IMR-90 (cell line): Measurements from ENCODE around the gene ABR. TPM values are rescaled to one million over a fixed set of nuclear protein-coding genes. Genes with fewer than 3 reads are reported as not detected.

Experiments
- ATAC-seq: fragments of 200-7000 bp; cut with Tn5 transposase; 2 replicates; pipeline ENCODE4 v1.9.1; 2020; ENCODE audit warnings: low read depth, mild to moderate bottlenecking, moderate library complexity
- BruUV-seq: library from RNA; stranded (reverse); fragments of 400-500 nt; replicated peaks from 2 replicates; lab custom pipeline; 2021; lab: Mats Ljungman, UMichigan
- CTCF ChIA-PET: fragments of 300-600 bp; formaldehyde crosslinking; extraction: SDS; loops from one replicate; lab custom pipeline; 2021; ENCODE audit warnings: antibody characterized with exemption; lab: Yijun Ruan, JAX
- POLR2A ChIA-PET: fragments of 300-600 bp; sonication (Branson Sonifier 250); formaldehyde crosslinking; loops from one replicate; lab custom pipeline; 2022; ENCODE audit warnings: antibody characterized with exemption; ENCODE audit not compliant: unreplicated experiment; lab: Charles Lee
- DNase-seq: peaks from one replicate; pipeline ENCODE4 v3.0.0; 2013
- H2AFZ ChIP-seq: replicated peaks from 2 replicates; pipeline ENCODE3; 2013; ENCODE audit warnings: low read length, mild to moderate bottlenecking; ENCODE audit not compliant: poor library complexity
- H2AK5ac ChIP-seq: 2 replicates; pipeline ENCODE4 v1.6.1; 2013; ENCODE audit warnings: low read depth, low read length, inconsistent platforms
- H2AK9ac ChIP-seq: replicated peaks from 2 replicates; pipeline ENCODE3; 2013; ENCODE audit warnings: mild to moderate bottlenecking, low read depth, low read length, moderate library complexity; ENCODE audit not compliant: poor library complexity
- H2BK120ac ChIP-seq: 2 replicates; pipeline ENCODE4 v1.6.1; 2013; ENCODE audit warnings: low read depth, low read length, inconsistent platforms
- H2BK15ac ChIP-seq: 3 replicates; pipeline ENCODE4 v1.6.1; 2013; ENCODE audit warnings: low read depth, low read length, inconsistent platforms
- H2BK20ac ChIP-seq: 2 replicates; pipeline ENCODE4 v1.6.1; 2013; ENCODE audit warnings: low read depth, mild to moderate bottlenecking, inconsistent platforms, low read length, moderate library complexity
- H2BK5ac ChIP-seq: 2 replicates; pipeline ENCODE4 v1.6.1; 2013; ENCODE audit warnings: mild to moderate bottlenecking, low read depth, low read length, inconsistent platforms; ENCODE audit not compliant: poor library complexity, severe bottlenecking
- H3K14ac ChIP-seq: replicated peaks from 2 replicates; pipeline ENCODE4 v1.6.1; 2013; ENCODE audit warnings: low read depth, low read length, inconsistent platforms
- H3K18ac ChIP-seq: 2 replicates; pipeline ENCODE4 v1.6.1; 2013; ENCODE audit warnings: low read depth, low read length, control low read depth
- H3K23ac ChIP-seq: 2 replicates; pipeline ENCODE4 v1.6.1; 2013; ENCODE audit warnings: low read depth, low read length, inconsistent platforms
- H3K27ac ChIP-seq: 2 replicates; pipeline ENCODE4 v1.5.1; 2013; ENCODE audit warnings: mild to moderate bottlenecking, control low read depth, low read length; ENCODE audit not compliant: insufficient read depth
- H3K27me3 ChIP-seq: 2 replicates; pipeline ENCODE4 v1.6.1; 2013; ENCODE audit warnings: low read length; ENCODE audit not compliant: control insufficient read depth, insufficient read depth
- H3K36me3 ChIP-seq: 2 replicates; pipeline ENCODE4 v1.6.1; 2013; ENCODE audit warnings: low read length, mixed read lengths; ENCODE audit not compliant: control insufficient read depth, insufficient read depth
- H3K4ac ChIP-seq: 2 replicates; pipeline ENCODE4 v1.6.1; 2013; ENCODE audit warnings: low read depth, low read length, inconsistent platforms
- H3K4me1 ChIP-seq: 2 replicates; pipeline ENCODE4 v1.6.1; 2013; ENCODE audit warnings: low read length, mixed read lengths; ENCODE audit not compliant: control insufficient read depth, insufficient read depth
- H3K4me2 ChIP-seq: 2 replicates; pipeline ENCODE4 v1.6.1; 2013; ENCODE audit warnings: low read depth, mild to moderate bottlenecking, control low read depth, low read length, moderate library complexity
- H3K4me3 ChIP-seq: 2 replicates; pipeline ENCODE4 v1.5.1; 2013; ENCODE audit warnings: low read depth, mild to moderate bottlenecking, control low read depth, low read length, moderate library complexity; ENCODE audit not compliant: insufficient read depth
- H3K56ac ChIP-seq: 2 replicates; pipeline ENCODE4 v1.6.1; 2013; ENCODE audit warnings: low read length, inconsistent platforms; ENCODE audit not compliant: insufficient read depth; ENCODE audit errors: extremely low read depth
- H3K79me1 ChIP-seq, 2 experiments: 2 replicates each; pipeline ENCODE4 v1.6.1; 2013; ENCODE audit warnings: low read length in 2 of 2, inconsistent platforms in 1 of 2, low read depth in 1 of 2
- H3K9ac ChIP-seq: 2 replicates; pipeline ENCODE4 v1.6.1; 2013; ENCODE audit warnings: low read depth, low read length, control low read depth
- H3K9me1 ChIP-seq: 2 replicates; pipeline ENCODE4 v1.6.1; 2013; ENCODE audit warnings: low read length, inconsistent platforms; ENCODE audit not compliant: insufficient read depth
- H3K9me3 ChIP-seq: 2 replicates; pipeline ENCODE4 v1.6.1; 2013; ENCODE audit warnings: low read length; ENCODE audit not compliant: control insufficient read depth, insufficient read depth
- H4K20me1 ChIP-seq: 2 replicates; pipeline ENCODE4 v1.6.1; 2013; ENCODE audit warnings: low read length, inconsistent platforms; ENCODE audit not compliant: insufficient read depth
- H4K5ac ChIP-seq: 2 replicates; pipeline ENCODE4 v1.6.1; 2013; ENCODE audit warnings: mild to moderate bottlenecking, low read depth, low read length, control low read depth
- H4K8ac ChIP-seq, 2 experiments: 2 replicates each; pipeline ENCODE4 v1.6.1; 2013; ENCODE audit warnings: low read depth in 2 of 2, low read length in 2 of 2, control low read depth in 1 of 2, inconsistent platforms in 1 of 2
- H4K91ac ChIP-seq: 2 replicates; pipeline ENCODE4 v1.6.1; 2013; ENCODE audit warnings: low read depth, low read length, inconsistent platforms; ENCODE audit not compliant: insufficient read depth
- RAD21 ChIP-seq: IDR thresholded peaks from 2 replicates; pipeline ENCODE4 v1.6.1; 2012; ENCODE audit warnings: low read length, improper control_type of control experiment
- WGBS, 2 experiments: methylation state at CpG; one replicate each; pipeline versions ENCODE4 v1.1.5 to v1.1.7; 2013; ENCODE audit warnings: missing lambda C conversion rate in 2 of 2; ENCODE audit not compliant: insufficient read length in 1 of 2; ENCODE audit errors: extremely low coverage in 2 of 2; 5-methylcytosine and 5-hydroxymethylcytosine counted together
- dilution Hi-C: fragments of 300-500 bp; cut with HindIII; formaldehyde crosslinking; loops from one replicate; pipeline ENCODE4 v1.14.3; 2018; ENCODE audit warnings: low sequenced_read_pairs; ENCODE audit not compliant: unreplicated experiment
- in situ Hi-C: fragments of 300-500 bp; cut with MboI; formaldehyde crosslinking; loops from 3 replicates; pipeline ENCODE4 v1.14.3; 2019; ENCODE audit warnings: low sequenced_read_pairs, inconsistent platforms, mixed read lengths
- intact Hi-C: fragments of 100-400 bp; cut with micrococcal nuclease; formaldehyde crosslinking; loops from 2 replicates; pipeline ENCODE4 v1.10.0; 2022
- polyA plus RNA-seq, 3 experiments: library from polyadenylated mRNA; depleted of rRNA; stranded (reverse); fragments of >200 nt; gene quantifications; 2 replicates each; pipeline ENCODE4 v1.2.3, GENCODE V29; 2012; ENCODE audit warnings: low replicate concordance in 1 of 3
- total RNA-seq: library from RNA; depleted of rRNA; stranded (reverse); fragments of >200 nt; gene quantifications from 2 replicates; pipeline ENCODE4 v1.2.3, GENCODE V29; 2012

The ABR gene
- total and polyA plus RNA-seq, 2 of the 4 experiments (the other 2 are of a cell fraction), result 28.3 to 79.7 TPM

GRCh38 chr17:1055231-1055630, 124.5 kb downstream of the ABR start:
- no peak overlapping the region for H3K9ac ChIP-seq
- no peak overlapping the region for H4K8ac ChIP-seq
- H2AK9ac ChIP-seq, result no peak overlapping the region
- H4K5ac ChIP-seq, result no peak overlapping the region
- H4K91ac ChIP-seq, result no peak overlapping the region
- in situ Hi-C loops (no loop called here), dilution Hi-C loops (no loop called here), intact Hi-C loops (no loop called here)
- H3K4me1 ChIP-seq, result no peaks in the 10 kb centered on the region
- no peak overlapping the region for H3K4me2 ChIP-seq
- H2BK20ac ChIP-seq, result no peak overlapping the region
- H4K20me1 ChIP-seq, result peaks cover 27% of the 10 kb centered on the region
- no peaks in the 10 kb centered on the region for H3K9me1 ChIP-seq
- no peak overlapping the region for H2AFZ ChIP-seq
- H3K36me3 ChIP-seq, result peaks cover 51% of the 10 kb centered on the region
- no peaks in the 10 kb centered on the region for H3K9me3 ChIP-seq
- no peak overlapping the region for H2BK120ac ChIP-seq
- DNase-seq (no peak), ATAC-seq (no peak)
- no peak overlapping the region for H3K14ac ChIP-seq
- TF ChIP-seq RAD21, result no peak
- H3K4ac ChIP-seq, result no peak overlapping the region
- no peak overlapping the region for H3K23ac ChIP-seq
- H3K27me3 ChIP-seq, result no peaks in the 10 kb centered on the region
- H3K27ac ChIP-seq, result no peak overlapping the region
- peaks cover 0 to 3% of the 10 kb centered on the region in 2 experiments; a peak in 2 of 4 replicates for H3K79me1 ChIP-seq
- H3K56ac ChIP-seq, result no peak overlapping the region
- no peak overlapping the region for H2AK5ac ChIP-seq
- ChIA-PET CTCF (interaction anchor here (1.4 to 2.6 kb wide), 2 partner anchors 54 to 59 kb away, joined by 4 to 25 read pairs; partner anchors contain the start of gene TIMM22), POLR2A (no interaction called here)
- no peak overlapping the region for H2BK15ac ChIP-seq
- no peak overlapping the region for H3K4me3 ChIP-seq
- no TSS peak for BruUV-seq
- H2BK5ac ChIP-seq, result no peak overlapping the region
- no peak overlapping the region for H3K18ac ChIP-seq
- 89% methylated on average over 10 of the region's 16 CpGs; no CpG with 5 or more reads in 1 of the 2 experiments for WGBS, 2 experiments
